SK-N-SH (cell line): ENCODE results near the gene AEBP1. TPM values are rescaled to one million over a fixed set of nuclear protein-coding genes. Genes with fewer than 3 reads are reported as not detected.
"Not testable (repeated sequence)": the region's sequence is repeated elsewhere in the genome, so short reads cannot be mapped to it uniquely, and the experiment has no call there.

Experiments
- CTCF ChIA-PET: fragments of 300-600, 350-600 bp; formaldehyde crosslinking; extraction: SDS; loops from one replicate; lab custom pipeline; 2021; lab: Yijun Ruan, JAX
- POLR2A ChIA-PET: fragments of 350-600 bp; sonication (Branson Sonifier 250); formaldehyde crosslinking; extraction: SDS; loops from one replicate; lab custom pipeline; 2020; ENCODE audit warnings: antibody characterized with exemption, inconsistent platforms; lab: Yijun Ruan, JAX
- DNase-seq: peaks from one replicate; pipeline ENCODE4 v3.0.0; 2012
- H2AFZ ChIP-seq: fragments of 200-600 bp; sonication (generic); 2 replicates; pipeline ENCODE4 v1.8.1; 2016; ENCODE audit warnings: antibody characterized with exemption, mild to moderate bottlenecking, low read depth
- H3F3A ChIP-seq: fragments of 200-600 bp; sonication (generic); replicated peaks from 2 replicates; pipeline ENCODE3; 2016; ENCODE audit warnings: antibody characterized with exemption, mild to moderate bottlenecking; ENCODE audit not compliant: insufficient read depth
- H3K27ac ChIP-seq, 2 experiments: fragments of 200-500 bp in 1 of 2; fragments of 200-600 bp in 1 of 2; sonication (Bioruptor generic) in 1 of 2; sonication (generic), shearing (Covaris generic) in 1 of 2; 2 replicates each; pipeline versions ENCODE4 v1.5.1 to v1.6.1; 2014 to 2016; ENCODE audit warnings: low read depth in 2 of 2, inconsistent platforms in 1 of 2, low read length in 1 of 2, mild to moderate bottlenecking in 1 of 2, mixed read lengths in 1 of 2
- H3K27me3 ChIP-seq: fragments of 200-600 bp; sonication (generic), shearing (Covaris generic); 2 replicates; pipeline ENCODE4 v1.6.1; 2016; ENCODE audit warnings: mixed run types; ENCODE audit not compliant: insufficient read depth
- H3K36me3 ChIP-seq, 2 experiments: fragments of 200-500 bp in 1 of 2; fragments of 200-600 bp in 1 of 2; sonication (Bioruptor generic) in 1 of 2; sonication (generic) in 1 of 2; replicated peaks in 1 of 2; 2 replicates each; pipeline versions ENCODE3 to v1.5.1; 2014 to 2016; ENCODE audit warnings: low read length in 1 of 2, mild to moderate bottlenecking in 1 of 2; ENCODE audit not compliant: insufficient read depth in 2 of 2, control insufficient read depth in 1 of 2
- H3K4me1 ChIP-seq, 2 experiments: fragments of 200-500 bp in 1 of 2; fragments of 200-600 bp in 1 of 2; sonication (Bioruptor generic) in 1 of 2; sonication (generic), shearing (Covaris generic) in 1 of 2; 2 replicates each; pipeline versions ENCODE4 v1.5.1 to v1.6.1; 2014 to 2016; ENCODE audit warnings: low read depth in 1 of 2, low read length in 1 of 2, mixed run types in 1 of 2; ENCODE audit not compliant: insufficient read depth in 2 of 2, control insufficient read depth in 1 of 2
- H3K4me2 ChIP-seq: fragments of 200-600 bp; sonication (generic), shearing (Covaris generic); 2 replicates; pipeline ENCODE4 v1.6.1; 2017; ENCODE audit warnings: mixed run types
- H3K4me3 ChIP-seq, 2 experiments: fragments of 200-500 bp in 1 of 2; fragments of 200-600 bp in 1 of 2; sonication (Bioruptor generic) in 1 of 2; sonication (generic), shearing (Covaris generic) in 1 of 2; 2 replicates each; pipeline versions ENCODE4 v1.5.1 to v1.8.1; 2014 to 2016; ENCODE audit warnings: low read depth in 2 of 2, inconsistent platforms in 1 of 2, low read length in 1 of 2, mild to moderate bottlenecking in 1 of 2, mixed read lengths in 1 of 2, moderate library complexity in 1 of 2
- H3K79me2 ChIP-seq: fragments of 200-600 bp; sonication (generic); 2 replicates; pipeline ENCODE4 v1.8.1; 2017; ENCODE audit warnings: mild to moderate bottlenecking; ENCODE audit not compliant: insufficient read depth
- H3K9ac ChIP-seq: fragments of 200-600 bp; sonication (generic); 2 replicates; pipeline ENCODE4 v1.6.1; 2017; ENCODE audit warnings: mixed run types
- H3K9me2 ChIP-seq: fragments of 200-600 bp; sonication (generic); 2 replicates; pipeline ENCODE4 v1.6.1; 2017; ENCODE audit warnings: mixed run types
- H3K9me3 ChIP-seq: fragments of 200-600 bp; sonication (generic); 2 replicates; pipeline ENCODE4 v1.6.1; 2017; ENCODE audit warnings: mixed run types, mild to moderate bottlenecking, moderate library complexity
- H4K20me1 ChIP-seq: fragments of 200-600 bp; sonication (generic); 2 replicates; pipeline ENCODE4 v1.6.1; 2017; ENCODE audit warnings: mild to moderate bottlenecking, mixed run types; ENCODE audit not compliant: insufficient read depth
- EP300 ChIP-seq, 2 experiments: IDR thresholded peaks; 2 replicates each; pipeline versions ENCODE4 v1.4.0 to v1.6.1; 2012; ENCODE audit warnings: borderline replicate concordance in 1 of 2, low read depth in 1 of 2, low read length in 1 of 2
- MEF2A ChIP-seq: IDR thresholded peaks from 2 replicates; pipeline ENCODE4 v1.4.0; 2012; ENCODE audit warnings: low read depth, borderline replicate concordance
- NFIC ChIP-seq: IDR thresholded peaks from 2 replicates; pipeline ENCODE4 v1.4.0; 2012; ENCODE audit warnings: borderline replicate concordance
- NRF1 ChIP-seq: IDR thresholded peaks from 2 replicates; pipeline ENCODE4 v1.6.1; 2012; ENCODE audit warnings: low read depth, mild to moderate bottlenecking, low read length
- POLR2AphosphoS5 ChIP-seq: IDR thresholded peaks from 2 replicates; pipeline ENCODE4 v1.6.1; 2012; ENCODE audit warnings: low read depth, low read length
- RAD21 ChIP-seq: IDR thresholded peaks from 2 replicates; pipeline ENCODE4 v1.6.1; 2012; ENCODE audit warnings: mild to moderate bottlenecking, low read length
- RCOR1 ChIP-seq: fragments of 150-350 bp; IDR thresholded peaks from 2 replicates; pipeline ENCODE4 v1.6.1; 2017; ENCODE audit warnings: antibody characterized with exemption, low read length
- RFX5 ChIP-seq: IDR thresholded peaks from 2 replicates; pipeline ENCODE4 v1.6.1; 2012; ENCODE audit warnings: mild to moderate bottlenecking, improper control_type of control experiment, low read length
- SMC3 ChIP-seq: IDR thresholded peaks from 2 replicates; pipeline ENCODE4 v1.6.1; 2012; ENCODE audit warnings: low read depth, low read length, improper control_type of control experiment
- YY1 ChIP-seq: IDR thresholded peaks from 2 replicates; pipeline ENCODE4 v1.4.0; 2012; ENCODE audit warnings: low read depth, mild to moderate bottlenecking
- WGBS: methylation state at CpG from one replicate; pipeline ENCODE4 v1.1.6; 2017; ENCODE audit warnings: low lambda C conversion rate; 5-methylcytosine and 5-hydroxymethylcytosine counted together
- polyA plus RNA-seq, 3 experiments: library from polyadenylated mRNA; depleted of rRNA; stranded (reverse); fragments of >200 nt; gene quantifications; 2 replicates each; pipeline ENCODE4 v1.2.3, GENCODE V29; 2012
- TF ChIP-seq, protein P1 (sequence below): IDR thresholded peaks from 2 replicates; pipeline ENCODE4 v1.6.1; 2012; ENCODE audit warnings: mild to moderate bottlenecking, low read depth, low read length, moderate library complexity
- TF ChIP-seq, protein P2 (sequence below): IDR thresholded peaks from 2 replicates; pipeline ENCODE4 v1.4.0; 2012; ENCODE audit warnings: low read depth

Gene AEBP1
- polyA plus RNA-seq, 1 of the 3 experiments (the other 2 are of a cell fraction): 105 TPM

DNA sequence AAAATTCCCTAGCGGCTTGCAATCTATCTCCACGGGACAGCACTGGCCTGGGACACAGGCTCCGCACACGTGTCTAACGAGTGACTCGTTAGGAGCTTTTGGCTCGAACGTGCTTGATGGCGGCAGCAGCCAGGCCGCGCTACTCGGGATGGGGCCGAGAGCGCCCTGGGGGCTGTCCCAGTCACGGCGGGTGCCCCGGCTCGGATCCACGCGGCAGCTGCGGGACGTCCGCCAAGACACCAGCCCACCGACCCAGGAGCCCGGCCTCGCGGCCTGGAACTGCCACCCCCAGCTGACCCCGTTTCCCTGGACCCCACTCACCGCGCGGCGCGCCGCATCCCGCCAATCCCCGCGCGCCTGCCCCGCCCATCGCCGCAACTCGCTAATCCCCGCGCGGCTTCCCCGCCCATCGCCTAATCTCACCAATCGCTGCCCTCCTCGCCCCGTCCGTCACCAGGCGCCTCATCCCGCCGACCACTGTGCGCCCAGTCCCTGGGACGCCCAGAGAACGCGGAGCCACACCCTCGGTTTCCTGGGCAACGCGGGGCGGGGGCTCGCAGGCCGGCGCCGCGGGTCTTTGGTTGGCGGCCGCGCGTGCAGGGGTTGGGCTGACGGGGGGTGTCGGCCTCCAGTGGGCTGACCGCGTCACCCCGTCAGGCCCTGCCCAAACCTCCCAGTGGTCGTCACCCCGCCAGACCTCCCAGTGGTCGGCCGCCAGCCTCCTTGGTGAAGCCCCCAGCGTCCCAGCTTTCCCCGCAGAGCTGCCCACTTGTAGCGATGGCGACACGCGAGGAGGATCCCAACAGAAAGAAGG is 19.3 kb downstream of the AEBP1 start, which contains the start of gene POLD2 (continued):
- TF ChIP-seq, protein P1, sequence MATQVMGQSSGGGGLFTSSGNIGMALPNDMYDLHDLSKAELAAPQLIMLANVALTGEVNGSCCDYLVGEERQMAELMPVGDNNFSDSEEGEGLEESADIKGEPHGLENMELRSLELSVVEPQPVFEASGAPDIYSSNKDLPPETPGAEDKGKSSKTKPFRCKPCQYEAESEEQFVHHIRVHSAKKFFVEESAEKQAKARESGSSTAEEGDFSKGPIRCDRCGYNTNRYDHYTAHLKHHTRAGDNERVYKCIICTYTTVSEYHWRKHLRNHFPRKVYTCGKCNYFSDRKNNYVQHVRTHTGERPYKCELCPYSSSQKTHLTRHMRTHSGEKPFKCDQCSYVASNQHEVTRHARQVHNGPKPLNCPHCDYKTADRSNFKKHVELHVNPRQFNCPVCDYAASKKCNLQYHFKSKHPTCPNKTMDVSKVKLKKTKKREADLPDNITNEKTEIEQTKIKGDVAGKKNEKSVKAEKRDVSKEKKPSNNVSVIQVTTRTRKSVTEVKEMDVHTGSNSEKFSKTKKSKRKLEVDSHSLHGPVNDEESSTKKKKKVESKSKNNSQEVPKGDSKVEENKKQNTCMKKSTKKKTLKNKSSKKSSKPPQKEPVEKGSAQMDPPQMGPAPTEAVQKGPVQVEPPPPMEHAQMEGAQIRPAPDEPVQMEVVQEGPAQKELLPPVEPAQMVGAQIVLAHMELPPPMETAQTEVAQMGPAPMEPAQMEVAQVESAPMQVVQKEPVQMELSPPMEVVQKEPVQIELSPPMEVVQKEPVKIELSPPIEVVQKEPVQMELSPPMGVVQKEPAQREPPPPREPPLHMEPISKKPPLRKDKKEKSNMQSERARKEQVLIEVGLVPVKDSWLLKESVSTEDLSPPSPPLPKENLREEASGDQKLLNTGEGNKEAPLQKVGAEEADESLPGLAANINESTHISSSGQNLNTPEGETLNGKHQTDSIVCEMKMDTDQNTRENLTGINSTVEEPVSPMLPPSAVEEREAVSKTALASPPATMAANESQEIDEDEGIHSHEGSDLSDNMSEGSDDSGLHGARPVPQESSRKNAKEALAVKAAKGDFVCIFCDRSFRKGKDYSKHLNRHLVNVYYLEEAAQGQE: peak; percentile 28; the same call in 1 of the 2 replicates
- TF ChIP-seq NFIC (peak; percentile 52; the same call in 1 of the 2 replicates), NRF1 (peak; percentile 57), SMC3 (no peak), RFX5 (peak; percentile 97), EP300 (IDR thresholded peaks at IDR 0.05; ENCODE audit: borderline replicate concordance in 1 of 2, low read depth in 1 of 2, low read length in 1 of 2) (no peak), YY1 (peak; percentile 83), POLR2AphosphoS5 (peak; percentile 51; the same call in 1 of the 2 replicates), RCOR1 (no peak)
- TF ChIP-seq, protein P2, sequence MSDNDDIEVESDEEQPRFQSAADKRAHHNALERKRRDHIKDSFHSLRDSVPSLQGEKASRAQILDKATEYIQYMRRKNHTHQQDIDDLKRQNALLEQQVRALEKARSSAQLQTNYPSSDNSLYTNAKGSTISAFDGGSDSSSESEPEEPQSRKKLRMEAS: peak; percentile 99

DNA sequence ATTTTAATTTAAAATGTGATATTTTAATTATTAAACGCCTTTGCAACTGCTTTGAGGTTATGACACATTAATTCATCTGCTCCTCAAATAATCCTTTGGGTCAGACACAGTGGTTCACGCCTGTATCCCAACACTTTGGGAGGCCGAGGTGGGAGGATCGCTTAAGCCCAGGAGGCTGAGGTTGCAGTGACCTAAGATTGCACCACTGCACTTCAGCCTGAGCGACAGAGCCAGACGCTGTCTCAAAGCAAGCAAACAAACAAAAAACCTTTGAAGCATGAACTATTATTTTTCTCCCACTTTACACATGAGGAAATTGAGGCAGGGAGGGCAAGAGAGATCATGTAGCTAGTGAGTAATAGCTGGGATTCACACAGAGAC is 20.7 kb downstream of the AEBP1 start:
- Histone ChIP-seq H4K20me1 (no peaks in the 10 kb centered on the region), H3K27ac (no peak overlapping the region), H3K4me1 (peaks cover 7 to 16% of the 10 kb centered on the region in 2 experiments; a peak in 3 of 4 replicates), H3K9me2 (no peaks in the 10 kb centered on the region), H3K36me3 (peaks cover 11 to 17% of the 10 kb centered on the region in 2 experiments), H2AFZ (no peak overlapping the region), H3K79me2 (peaks cover 32% of the 10 kb centered on the region), H3K9me3 (no peaks in the 10 kb centered on the region), H3F3A (peaks cover 11% of the 10 kb centered on the region), H3K27me3 (no peaks in the 10 kb centered on the region), H3K4me3 (no peak overlapping the region)
- 93% methylated on average over 6 of the region's 6 CpGs for WGBS
- ChIA-PET POLR2A (interaction anchor here (0.6 to 3.2 kb wide), 2 partner anchors 13 to 49 kb away, joined by 6 to 18 read pairs; no protein-coding TSS in a partner anchor), CTCF (interaction anchor here (0.6 to 2.6 kb wide), 8 partner anchors 8 to 76 kb away, joined by 3 to 7 read pairs (median 4); partner anchors contain the start of gene YKT6)
- DNase-seq: no peak
- TF ChIP-seq RFX5 (no peak), MEF2A (no peak), RAD21 (no peak)
- TF ChIP-seq, all 33 proteins: peak for 0
- Histone ChIP-seq H3K4me2 (no peak overlapping the region), H3K9ac (no peak overlapping the region)

DNA sequence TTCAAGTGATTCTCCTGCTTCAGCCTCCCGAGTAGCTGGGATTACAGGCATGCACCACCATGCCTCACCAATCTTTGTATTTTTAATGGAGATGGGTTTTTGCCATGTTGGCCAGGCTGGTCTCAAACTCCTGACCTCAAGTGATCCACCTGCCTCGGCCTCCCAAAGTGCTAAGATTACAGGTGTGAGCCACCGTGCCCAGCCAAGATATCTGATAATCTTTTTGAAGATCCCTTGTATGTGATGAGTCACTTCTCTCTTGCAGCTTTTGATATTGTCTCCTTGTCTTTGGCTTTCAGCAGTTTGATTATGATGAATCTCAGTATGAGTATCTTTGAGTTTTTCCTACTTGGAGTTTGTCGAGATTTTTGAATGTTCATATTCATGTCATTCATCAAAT is 22.4 kb downstream of the AEBP1 start:
- H3K9me2 ChIP-seq, H3K36me3 ChIP-seq, POLR2A ChIA-PET, H3K27ac ChIP-seq, H4K20me1 ChIP-seq, H3K9ac ChIP-seq, H3K27me3 ChIP-seq, H3K9me3 ChIP-seq, H3K4me2 ChIP-seq, H2AFZ ChIP-seq, H3K4me3 ChIP-seq, DNase-seq: not testable (repeated sequence)
- CTCF ChIA-PET: interaction anchor here (0.8 to 1.5 kb wide), 4 partner anchors 9 to 70 kb away, joined by 3 to 4 read pairs (median 4); no protein-coding TSS in a partner anchor
- peaks cover 16% of the 10 kb centered on the region for H3K79me2 ChIP-seq
- WGBS: 83% methylated on average over 4 of the region's 4 CpGs
- H3F3A ChIP-seq: peaks cover 11% of the 10 kb centered on the region
- peaks cover 7 to 16% of the 10 kb centered on the region in 2 experiments; a peak in 3 of 4 replicates for H3K4me1 ChIP-seq
